Activated T-cell treated with anti-CD3 and anti-CD28 coated beads, Interleukin-2, amount 50 U/mL, for 4 hours (primary cell): ENCODE measurements around the gene SYT5. TPM values are rescaled to one million over a fixed set of nuclear protein-coding genes. Genes with fewer than 3 reads are reported as not detected.
"Not testable (repeated sequence)": the region's sequence is repeated elsewhere in the genome, so short reads cannot be mapped to it uniquely, and the experiment has no call there.

Experiments
- ATAC-seq, 2 donors: fragments of 200-7000 bp; cut with Tn5 transposase; one replicate each; pipeline ENCODE4 v1.10.0; 2021
- DNase-seq: peaks from one replicate; pipeline ENCODE4 v3.0.0-alpha.2; 2020
- H3K27me3 Mint-ChIP-seq: one replicate; pipeline ENCODE4 v1.8.0; 2021; ENCODE audit warnings: low read depth, mixed read lengths
- H3K36me3 Mint-ChIP-seq: one replicate; pipeline ENCODE4 v1.8.0; 2022; ENCODE audit warnings: mixed read lengths; ENCODE audit not compliant: insufficient read depth
- H3K4me1 Mint-ChIP-seq: one replicate; pipeline ENCODE4 v1.8.0; 2021; ENCODE audit warnings: low read depth, mixed read lengths
- H3K4me3 Mint-ChIP-seq: one replicate; pipeline ENCODE4 v1.8.0; 2021; ENCODE audit warnings: mild to moderate bottlenecking, moderate library complexity, mixed read lengths
- H3K9me3 Mint-ChIP-seq: one replicate; pipeline ENCODE4 v1.8.0; 2021; ENCODE audit warnings: mixed read lengths
- total RNA-seq, 3 donors: library from RNA; stranded (reverse); gene quantifications; one replicate each; pipeline ENCODE4 v1.2.1, GENCODE V29; 2021

The SYT5 gene
- total RNA-seq, 3 donors from 2014 or later = not detected

GRCh38 chr19:55166530-55167268 is 13.4 kb downstream of the SYT5 start, which contains the start of gene DNAAF3:
Gene DNAAF3, minus strand, starts transcription at chr19:55166613. Its CDS starts 200 bp downstream, at chr19:55166413.
- no peaks in the 10 kb centered on the region for H3K36me3 Mint-ChIP-seq
- H3K27me3 Mint-ChIP-seq = peaks cover 73% of the 10 kb centered on the region
- H3K4me3 Mint-ChIP-seq = peak within 1 kb of the TSS; percentile 2

GRCh38 chr19:55165952-55166529 is 14.0 kb downstream of the SYT5 start:
- H3K27me3 Mint-ChIP-seq = peaks cover 71% of the 10 kb centered on the region
- no peaks in the 10 kb centered on the region for H3K36me3 Mint-ChIP-seq
- ATAC-seq (peak; percentile 70 to 77), DNase-seq (peak; percentile 29)
- no peak overlapping the region for H3K4me3 Mint-ChIP-seq
- H3K9me3 Mint-ChIP-seq = no peaks in the 10 kb centered on the region
- peaks cover 12% of the 10 kb centered on the region for H3K4me1 Mint-ChIP-seq

More at GRCh38 chr19:55166530-55167268, 13.4 kb downstream of the SYT5 start, which contains the start of gene DNAAF3:
- H3K4me1 Mint-ChIP-seq = peaks cover 12% of the 10 kb centered on the region
- peak; percentile 44 for DNase-seq
- peak; percentile 91 to 96 for ATAC-seq
- H3K9me3 Mint-ChIP-seq = no peaks in the 10 kb centered on the region

- Mint-ChIP-seq H3K27me3 (peaks cover 75% of the 10 kb centered on the region), H3K4me1 (peaks cover 11% of the 10 kb centered on the region), H3K9me3 (no peaks in the 10 kb centered on the region), H3K4me3 (no peak overlapping the region), H3K36me3 (no peaks in the 10 kb centered on the region)
- no peak for ATAC-seq
- no peak for DNase-seq
These were observed 18.3 kb downstream of the SYT5 start for GRCh38 chr19:55161571-55162322.

- ATAC-seq (no peak), DNase-seq (no peak)
- Mint-ChIP-seq H3K27me3 (peaks cover 75% of the 10 kb centered on the region), H3K4me3 (no peak overlapping the region), H3K4me1 (peaks cover 4% of the 10 kb centered on the region), H3K36me3 (no peaks in the 10 kb centered on the region), H3K9me3 (no peaks in the 10 kb centered on the region)
These were observed 19.1 kb downstream of the SYT5 start for GRCh38 chr19:55160986-55161365.

GRCh38 chr19:55160128-55160985 is 19.7 kb downstream of the SYT5 start:
- peaks cover 3% of the 10 kb centered on the region for H3K4me1 Mint-ChIP-seq
- ATAC-seq (peak; percentile 96 to 97), DNase-seq (peak; percentile 81)
- peaks cover 71% of the 10 kb centered on the region for H3K27me3 Mint-ChIP-seq
- H3K36me3 Mint-ChIP-seq = no peaks in the 10 kb centered on the region
- no peaks in the 10 kb centered on the region for H3K9me3 Mint-ChIP-seq
- H3K4me3 Mint-ChIP-seq = no peak overlapping the region

GRCh38 chr19:55158848-55159749 is 21.0 kb downstream of the SYT5 start:
- Mint-ChIP-seq H3K27me3 (peaks cover 62% of the 10 kb centered on the region), H3K36me3 (no peaks in the 10 kb centered on the region), H3K9me3 (no peaks in the 10 kb centered on the region), H3K4me1 (peaks cover 8% of the 10 kb centered on the region), H3K4me3 (no peak overlapping the region)
- no peak for ATAC-seq
- DNase-seq = no peak

- ATAC-seq (no peak), DNase-seq (no peak)
- peaks cover 56% of the 10 kb centered on the region for H3K27me3 Mint-ChIP-seq
- no peaks in the 10 kb centered on the region for H3K36me3 Mint-ChIP-seq
- no peak overlapping the region for H3K4me3 Mint-ChIP-seq
- H3K9me3 Mint-ChIP-seq = no peaks in the 10 kb centered on the region
- peaks cover 13% of the 10 kb centered on the region for H3K4me1 Mint-ChIP-seq
These were observed 21.7 kb downstream of the SYT5 start for GRCh38 chr19:55158423-55158822.

GRCh38 chr19:55157064-55157908 is 22.8 kb downstream of the SYT5 start, which contains the start of gene TNNI3:
Gene TNNI3, minus strand, starts transcription at chr19:55157732. Its CDS starts 143 bp downstream, at chr19:55157589.
- Mint-ChIP-seq H3K27me3 (peaks cover 50% of the 10 kb centered on the region), H3K4me1 (peaks cover 16% of the 10 kb centered on the region), H3K4me3 (no peak within 1 kb of the TSS), H3K9me3 (peaks cover under 1% of the 10 kb centered on the region), H3K36me3 (no peaks in the 10 kb centered on the region)
- no peak for ATAC-seq
- no peak for DNase-seq

GRCh38 chr19:55156202-55157063 is 23.7 kb downstream of the SYT5 start:
- H3K4me3 Mint-ChIP-seq = no peak overlapping the region
- peaks cover 10% of the 10 kb centered on the region for H3K9me3 Mint-ChIP-seq
- peaks cover 22% of the 10 kb centered on the region for H3K4me1 Mint-ChIP-seq
- ATAC-seq (no peak), DNase-seq (no peak)
- H3K36me3 Mint-ChIP-seq = no peaks in the 10 kb centered on the region
- peaks cover 48% of the 10 kb centered on the region for H3K27me3 Mint-ChIP-seq

GRCh38 chr19:55155784-55156183 is 24.3 kb downstream of the SYT5 start:
- Mint-ChIP-seq H3K4me1 (peaks cover 22% of the 10 kb centered on the region), H3K9me3 (peaks cover 11% of the 10 kb centered on the region), H3K27me3 (peaks cover 45% of the 10 kb centered on the region)
- DNase-seq, H3K4me3 Mint-ChIP-seq, ATAC-seq, H3K36me3 Mint-ChIP-seq: not testable (repeated sequence)

- DNase-seq = no peak
- peaks cover 19% of the 10 kb centered on the region for H3K4me1 Mint-ChIP-seq
- no peak for ATAC-seq
- H3K36me3 Mint-ChIP-seq = no peaks in the 10 kb centered on the region
- H3K4me3 Mint-ChIP-seq = no peak overlapping the region
- H3K9me3 Mint-ChIP-seq = peaks cover 11% of the 10 kb centered on the region
- peaks cover 44% of the 10 kb centered on the region for H3K27me3 Mint-ChIP-seq
These were observed 26.3 kb downstream of the SYT5 start for GRCh38 chr19:55153652-55154264.
